K562 (cell line): Measurements from ENCODE around the gene CREG2. TPM values are rescaled to one million over a fixed set of nuclear protein-coding genes. Genes with fewer than 3 reads are reported as not detected.
A peak's percentile ranks its signal among the peaks of the same experiment; 100 is the strongest.

Experiments
- ATAC-seq: fragments of 200-7000 bp; cut with Tn5 transposase; 3 replicates; pipeline ENCODE4 v1.9.1; 2020; ENCODE audit warnings: moderate library complexity
- BruUV-seq: library from RNA; stranded (reverse); fragments of 400-500 nt; replicated peaks from 2 replicates; lab custom pipeline; 2021; lab: Mats Ljungman, UMichigan
- CTCF ChIA-PET: fragments of 300-600 bp; formaldehyde crosslinking; extraction: SDS; loops from one replicate; lab custom pipeline; 2021; ENCODE audit warnings: low intra/inter-chr PET ratio; lab: Yijun Ruan, JAX
- POLR2A ChIA-PET: fragments of 300-600, 350-650 bp; sonication (Branson Sonifier 250); formaldehyde crosslinking; extraction: SDS; loops from one replicate; lab custom pipeline; 2021; ENCODE audit warnings: antibody characterized with exemption, inconsistent platforms; lab: Yijun Ruan, JAX
- DNase-seq, 4 experiments: peaks; one replicate each; pipeline versions ENCODE4 v3.0.0 to v3.0.0-alpha.2; 2011 to 2018; ENCODE audit warnings: low spot score in 3 of 4, mixed read lengths in 3 of 4; ENCODE audit errors: extremely low read depth in 1 of 4
- FAIRE-seq: peaks from 2 replicates; lab custom pipeline; 2011; peaks lifted over from hg19 to GRCh38; lab: Jason Lieb, UNC
- H2AFZ ChIP-seq: 2 replicates; pipeline ENCODE4 v1.6.0; 2011; ENCODE audit warnings: low read depth, low read length, control low read depth, inconsistent platforms
- H3K27ac ChIP-seq: fragments of 200-600 bp; 3 replicates; pipeline ENCODE4 v1.8.0; 2011; ENCODE audit warnings: low read depth, mild to moderate bottlenecking, control low read depth, inconsistent platforms, low read length, moderate library complexity, mixed read lengths; ENCODE audit errors: extremely low read depth
- H3K27me3 ChIP-seq, 2 experiments: fragments of 300-600 bp in 1 of 2; 2 replicates in 1 of 2; 3 replicates in 1 of 2; pipeline versions ENCODE4 v1.6.0 to v1.8.0; 2011; ENCODE audit warnings: inconsistent platforms in 2 of 2, low read length in 2 of 2, mild to moderate bottlenecking in 1 of 2, mixed read lengths in 1 of 2, moderate library complexity in 1 of 2; ENCODE audit not compliant: control insufficient read depth in 2 of 2, insufficient read depth in 2 of 2
- H3K36me3 ChIP-seq: fragments of 300-600 bp; 3 replicates; pipeline ENCODE4 v1.8.0; 2011; ENCODE audit warnings: mild to moderate bottlenecking, low read length, inconsistent platforms; ENCODE audit not compliant: control insufficient read depth, insufficient read depth
- H3K4me1 ChIP-seq, 2 experiments: fragments of 200-600 bp in 1 of 2; replicated peaks in 1 of 2; 2 replicates in 1 of 2; 3 replicates in 1 of 2; pipeline versions ENCODE4 v1.5.1 to v1.8.0; 2011; ENCODE audit warnings: inconsistent platforms in 2 of 2, low read length in 2 of 2, mild to moderate bottlenecking in 1 of 2, mixed read lengths in 1 of 2, moderate library complexity in 1 of 2; ENCODE audit not compliant: control insufficient read depth in 2 of 2, insufficient read depth in 2 of 2
- H3K4me2 ChIP-seq: 2 replicates; pipeline ENCODE4 v1.6.1; 2011; ENCODE audit warnings: low read length, control low read depth, inconsistent platforms, mixed read lengths; ENCODE audit not compliant: insufficient read depth
- H3K4me3 ChIP-seq: fragments of 200-600 bp; sonication (generic), shearing (Covaris generic); 2 replicates; pipeline ENCODE4 v1.5.1; 2016; ENCODE audit warnings: control low read depth, inconsistent platforms
- H3K79me2 ChIP-seq: fragments of 200-600 bp; 3 replicates; pipeline ENCODE4 v1.8.0; 2011; ENCODE audit warnings: low read length, inconsistent platforms; ENCODE audit not compliant: control insufficient read depth, insufficient read depth
- H3K9ac ChIP-seq, 2 experiments: 2 replicates each; pipeline versions ENCODE4 v1.6.0 to v1.6.1; 2011; ENCODE audit warnings: low read depth in 2 of 2, low read length in 2 of 2, control low read depth in 1 of 2, inconsistent platforms in 1 of 2, mild to moderate bottlenecking in 1 of 2, mixed read lengths in 1 of 2; ENCODE audit not compliant: insufficient read depth in 1 of 2
- H3K9me1 ChIP-seq: one replicate; pipeline ENCODE4 v1.6.0; 2011; ENCODE audit warnings: inconsistent platforms, mild to moderate bottlenecking, low read length, moderate library complexity; ENCODE audit not compliant: control insufficient read depth, insufficient read depth
- H3K9me3 ChIP-seq: replicated peaks from 2 replicates; pipeline ENCODE4 v1.5.1; 2011; ENCODE audit warnings: low read depth, low read length, inconsistent platforms; ENCODE audit not compliant: control insufficient read depth, insufficient read depth
- H4K20me1 ChIP-seq: replicated peaks from 2 replicates; pipeline ENCODE4 v1.6.1; 2011; ENCODE audit warnings: low read length, inconsistent platforms, mixed read lengths; ENCODE audit not compliant: control insufficient read depth, insufficient read depth
- ARID4B ChIP-seq: sonication (generic); formaldehyde crosslinking; IDR thresholded peaks from 2 replicates; pipeline ENCODE4 v1.8.0; 2022; ENCODE audit warnings: mild to moderate bottlenecking, missing genetic modification reagents
- HIVEP1 ChIP-seq: fragments of 250-450 bp; sonication (Bioruptor Pico); IDR thresholded peaks from 2 replicates; pipeline ENCODE4 v1.4.0; 2020; ENCODE audit warnings: mild to moderate bottlenecking
- MEF2A ChIP-seq: IDR thresholded peaks from 2 replicates; pipeline ENCODE4 v1.6.1; 2011; ENCODE audit warnings: low read depth, mild to moderate bottlenecking, low read length, moderate library complexity; ENCODE audit not compliant: control insufficient read depth
- MXD1 ChIP-seq: fragments of 250-450 bp; sonication (Bioruptor Pico); IDR thresholded peaks from 2 replicates; pipeline ENCODE4 v1.8.0; 2021; ENCODE audit warnings: borderline replicate concordance, mild to moderate bottlenecking, moderate library complexity; ENCODE audit not compliant: poor library complexity, severe bottlenecking
- NCOA4 ChIP-seq: fragments of 450-650 bp; IDR thresholded peaks from 2 replicates; pipeline ENCODE4 v1.6.1; 2018; ENCODE audit warnings: mild to moderate bottlenecking; ENCODE audit not compliant: partially characterized antibody
- PTBP1 ChIP-seq: fragments of 200-400 bp; formaldehyde crosslinking; IDR thresholded peaks from 2 replicates; pipeline ENCODE4 v1.6.1; 2017; ENCODE audit warnings: low read depth, low read length
- YY1 ChIP-seq, 3 experiments: IDR thresholded peaks; 2 replicates each; pipeline ENCODE4 v1.6.1; 2011; ENCODE audit warnings: low read length in 2 of 3, mild to moderate bottlenecking in 2 of 3, moderate library complexity in 2 of 3, borderline replicate concordance in 1 of 3, control low read depth in 1 of 3, low read depth in 1 of 3; ENCODE audit not compliant: insufficient read depth in 3 of 3, insufficient replicate concordance in 2 of 3, control insufficient read depth in 1 of 3, insufficient read length in 1 of 3; ENCODE audit errors: extremely low read depth in 1 of 3
- ZKSCAN1 ChIP-seq: fragments of 150-350 bp; IDR thresholded peaks from 2 replicates; pipeline ENCODE4 v1.6.1; 2016; ENCODE audit warnings: low read depth, low read length
- ZNF140 ChIP-seq: fragments of 250-450 bp; sonication (Bioruptor Pico); IDR thresholded peaks from 2 replicates; pipeline ENCODE4 v1.8.0; 2021; ENCODE audit warnings: moderate library complexity, mild to moderate bottlenecking, inconsistent platforms
- ZNF561 ChIP-seq: fragments of 450-650 bp; formaldehyde crosslinking; conservative IDR thresholded peaks from 2 replicates; pipeline ENCODE4 v1.4.0; 2020; ENCODE audit warnings: mild to moderate bottlenecking, moderate library complexity
- WGBS: fragments of 100-300 bp; shearing (Covaris generic); methylation state at CpG from one replicate; pipeline ENCODE4 v1.1.6; 2016; ENCODE audit warnings: low coverage, mixed read lengths; ENCODE audit not compliant: insufficient coverage; ENCODE audit errors: missing lambda C conversion rate; 5-methylcytosine and 5-hydroxymethylcytosine counted together
- in situ Hi-C: fragments of 300-500 bp; cut with MboI; formaldehyde crosslinking; loops from 4 replicates; pipeline ENCODE4 v1.15.0; 2018; ENCODE audit warnings: inconsistent platforms, mixed read lengths
- intact Hi-C: fragments of 100-400 bp; cut with micrococcal nuclease; formaldehyde crosslinking; loops from 2 replicates; pipeline ENCODE4 v1.14.2; 2022
- polyA plus RNA-seq, 8 experiments: library from polyadenylated mRNA; depleted of rRNA in 4 of 8; stranded (reverse) in 5 of 8; unstranded in 3 of 8; fragments of >200 nt; fragmentation: Nextera tagmentation in 2 of 8; fragmentation: Illumina TruSeq in 1 of 8; extraction: Ambion mirVana in 2 of 8; extraction: Trizol in 1 of 8; gene quantifications; 2 replicates each; pipeline versions ENCODE4 v1.2.1 to v1.2.3, GENCODE V29; 2011 to 2014; ENCODE audit warnings: inconsistent platforms in 1 of 8, missing spikeins in 1 of 8
- total RNA-seq, 7 experiments: library from RNA; depleted of rRNA in 6 of 7; stranded (reverse); fragments of >200 nt in 6 of 7; fragmentation: Illumina TruSeq in 2 of 7; extraction: Trizol in 2 of 7; gene quantifications; 2 replicates each; pipeline versions ENCODE4 v1.2.1 to v1.2.3, GENCODE V29; 2011 to 2021; ENCODE audit warnings: low replicate concordance in 1 of 7
- TF ChIP-seq, protein P1 (sequence below): fragments of 250-450 bp; sonication (Bioruptor Pico); IDR thresholded peaks from 2 replicates; pipeline ENCODE4 v1.5.0; 2021
- TF ChIP-seq, protein P2 (sequence below): fragments of 450-650 bp; formaldehyde crosslinking; IDR thresholded peaks from 2 replicates; pipeline ENCODE4 v1.4.0; 2022; ENCODE audit warnings: missing genetic modification characterization

The CREG2 gene
- total and polyA plus RNA-seq, 9 of the 15 experiments (the other 6 are each of a cell fraction or from before 2014, with no cell fraction given): not detected

GRCh38 chr2:101308432-101309210 is 78.7 kb downstream of the CREG2 start, which contains the start of gene RNF149:
TSS of gene RNF149 (minus strand) at chr2:101308701. CDS start at chr2:101308588, 113 bp downstream.
- in situ Hi-C loops (no loop called here), intact Hi-C loops (no loop called here)
- 2% methylated on average over 50 of the region's 76 CpGs for WGBS
- Histone ChIP-seq H3K9me3 (no peaks in the 10 kb centered on the region), H2AFZ (peak within 1 kb of the TSS; percentile 99), H3K4me2 (peak within 1 kb of the TSS; percentile 92), H3K36me3 (peaks cover 27% of the 10 kb centered on the region), H4K20me1 (peaks cover 24% of the 10 kb centered on the region), H3K27me3 (no peaks in the 10 kb centered on the region), H3K9me1 (no peaks in the 10 kb centered on the region), H3K79me2 (peaks cover 49% of the 10 kb centered on the region), H3K4me3 (peak within 1 kb of the TSS; percentile 72), H3K4me1 (peaks cover 16 to 28% of the 10 kb centered on the region in 2 experiments; a peak in 4 of 5 replicates), H3K27ac (peak within 1 kb of the TSS; percentile 91), H3K9ac (peak within 1 kb of the TSS; percentile 85 to 99)
- POLR2A ChIA-PET: interaction anchor here (0.6 to 1.8 kb wide), 10 partner anchors 9 to 756 kb away, joined by 3 to 9 read pairs (median 3); partner anchors contain the start of gene CNOT11
- FAIRE-seq: peak; percentile 81
- CTCF ChIA-PET: no interaction called here
- DNase-seq: peak; percentile 93 to 100 (median 100)
- ATAC-seq: peak; percentile 91
- BruUV-seq: TSS peak; percentile 87
- TF ChIP-seq, protein P1, sequence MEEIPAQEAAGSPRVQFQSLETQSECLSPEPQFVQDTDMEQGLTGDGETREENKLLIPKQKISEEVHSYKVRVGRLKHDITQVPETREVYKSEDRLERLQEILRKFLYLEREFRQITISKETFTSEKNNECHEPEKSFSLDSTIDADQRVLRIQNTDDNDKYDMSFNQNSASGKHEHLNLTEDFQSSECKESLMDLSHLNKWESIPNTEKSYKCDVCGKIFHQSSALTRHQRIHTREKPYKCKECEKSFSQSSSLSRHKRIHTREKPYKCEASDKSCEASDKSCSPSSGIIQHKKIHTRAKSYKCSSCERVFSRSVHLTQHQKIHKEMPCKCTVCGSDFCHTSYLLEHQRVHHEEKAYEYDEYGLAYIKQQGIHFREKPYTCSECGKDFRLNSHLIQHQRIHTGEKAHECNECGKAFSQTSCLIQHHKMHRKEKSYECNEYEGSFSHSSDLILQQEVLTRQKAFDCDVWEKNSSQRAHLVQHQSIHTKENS: no peak
- peak in 1 of 3 experiments; percentile 30 for TF ChIP-seq YY1 (IDR thresholded peaks at IDR 0.05; ENCODE audit: borderline replicate concordance in 1 of 3, control insufficient read depth in 1 of 3, extremely low read depth in 1 of 3, insufficient read depth in 3 of 3, insufficient read length in 1 of 3, insufficient replicate concordance in 2 of 3, low read depth in 1 of 3, low read length in 2 of 3)
- no peak for TF ChIP-seq NCOA4
- TF ChIP-seq ARID4B (CRISPR knock-in tag): peak; percentile 73; the same call in 1 of the 2 replicates
- no peak for TF ChIP-seq ZKSCAN1
- no peak for TF ChIP-seq ZNF140 (CRISPR knock-in tag)
- TF ChIP-seq ZNF561 (CRISPR knock-in tag): no peak
- TF ChIP-seq, protein P2, sequence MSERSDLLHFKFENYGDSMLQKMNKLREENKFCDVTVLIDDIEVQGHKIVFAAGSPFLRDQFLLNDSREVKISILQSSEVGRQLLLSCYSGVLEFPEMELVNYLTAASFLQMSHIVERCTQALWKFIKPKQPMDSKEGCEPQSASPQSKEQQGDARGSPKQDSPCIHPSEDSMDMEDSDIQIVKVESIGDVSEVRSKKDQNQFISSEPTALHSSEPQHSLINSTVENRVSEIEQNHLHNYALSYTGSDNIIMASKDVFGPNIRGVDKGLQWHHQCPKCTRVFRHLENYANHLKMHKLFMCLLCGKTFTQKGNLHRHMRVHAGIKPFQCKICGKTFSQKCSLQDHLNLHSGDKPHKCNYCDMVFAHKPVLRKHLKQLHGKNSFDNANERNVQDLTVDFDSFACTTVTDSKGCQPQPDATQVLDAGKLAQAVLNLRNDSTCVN: no peak
- TF ChIP-seq HIVEP1 (CRISPR knock-in tag): 0 out of 2 replicates have a peak, but pooled peaks have one; percentile 55
- no peak for TF ChIP-seq PTBP1
- no peak for TF ChIP-seq MEF2A
- TF ChIP-seq MXD1 (CRISPR knock-in tag): no peak
